HG02981 (cell line): Measurements from ENCODE around the gene CAMSAP1.

Experiments used
- ATAC-seq: cut with Tn5 transposase; IDR thresholded peaks from one replicate; pipeline ENCODE4 v1.9.1; 2021; ENCODE audit warnings: mild to moderate bottlenecking, moderate library complexity; ENCODE audit not compliant: unreplicated experiment

Gene CAMSAP1

DNA sequence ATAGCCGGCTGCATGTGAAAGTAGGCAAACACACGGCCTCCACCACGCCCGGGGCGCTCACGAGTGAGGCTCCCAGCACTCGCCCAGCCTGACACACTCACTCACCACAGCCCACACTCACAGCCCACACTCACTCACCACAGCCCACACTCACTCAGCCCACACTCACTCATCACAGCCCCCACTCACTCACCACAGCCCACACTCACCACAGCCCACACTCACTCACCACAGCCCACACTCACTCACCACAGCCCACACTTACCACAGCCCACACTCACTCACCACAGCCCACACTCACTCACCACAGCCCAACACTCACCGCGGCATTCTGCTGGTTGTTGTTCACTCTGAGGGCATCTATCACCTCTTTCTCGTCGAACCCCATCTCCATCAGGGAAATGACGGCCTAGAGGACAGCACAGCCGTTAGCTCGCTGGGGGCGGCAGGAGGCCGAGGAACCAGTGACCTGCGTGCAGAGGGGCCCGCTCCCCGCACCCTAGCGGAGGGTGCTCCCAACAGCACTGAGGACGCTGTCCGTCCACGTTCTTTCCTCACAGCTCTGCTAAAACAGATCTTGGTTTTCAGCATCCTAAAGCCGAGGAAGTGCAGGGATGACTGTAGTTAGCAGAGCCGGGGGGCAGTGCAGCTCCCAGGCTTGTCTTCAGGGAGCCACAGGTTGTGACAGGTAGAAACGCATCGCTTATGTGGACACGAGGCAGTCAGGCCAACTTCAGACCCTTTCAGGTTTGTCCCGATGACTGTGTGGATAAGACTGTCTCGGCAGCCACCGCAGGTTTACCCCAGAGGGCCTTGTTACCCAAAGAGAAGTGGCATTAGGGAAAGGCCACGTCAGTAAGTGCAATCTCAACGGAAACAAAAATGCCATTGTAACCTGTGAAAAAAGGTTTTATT is 32.3 kb upstream of the CAMSAP1 start:
- ATAC-seq: no peak

DNA sequence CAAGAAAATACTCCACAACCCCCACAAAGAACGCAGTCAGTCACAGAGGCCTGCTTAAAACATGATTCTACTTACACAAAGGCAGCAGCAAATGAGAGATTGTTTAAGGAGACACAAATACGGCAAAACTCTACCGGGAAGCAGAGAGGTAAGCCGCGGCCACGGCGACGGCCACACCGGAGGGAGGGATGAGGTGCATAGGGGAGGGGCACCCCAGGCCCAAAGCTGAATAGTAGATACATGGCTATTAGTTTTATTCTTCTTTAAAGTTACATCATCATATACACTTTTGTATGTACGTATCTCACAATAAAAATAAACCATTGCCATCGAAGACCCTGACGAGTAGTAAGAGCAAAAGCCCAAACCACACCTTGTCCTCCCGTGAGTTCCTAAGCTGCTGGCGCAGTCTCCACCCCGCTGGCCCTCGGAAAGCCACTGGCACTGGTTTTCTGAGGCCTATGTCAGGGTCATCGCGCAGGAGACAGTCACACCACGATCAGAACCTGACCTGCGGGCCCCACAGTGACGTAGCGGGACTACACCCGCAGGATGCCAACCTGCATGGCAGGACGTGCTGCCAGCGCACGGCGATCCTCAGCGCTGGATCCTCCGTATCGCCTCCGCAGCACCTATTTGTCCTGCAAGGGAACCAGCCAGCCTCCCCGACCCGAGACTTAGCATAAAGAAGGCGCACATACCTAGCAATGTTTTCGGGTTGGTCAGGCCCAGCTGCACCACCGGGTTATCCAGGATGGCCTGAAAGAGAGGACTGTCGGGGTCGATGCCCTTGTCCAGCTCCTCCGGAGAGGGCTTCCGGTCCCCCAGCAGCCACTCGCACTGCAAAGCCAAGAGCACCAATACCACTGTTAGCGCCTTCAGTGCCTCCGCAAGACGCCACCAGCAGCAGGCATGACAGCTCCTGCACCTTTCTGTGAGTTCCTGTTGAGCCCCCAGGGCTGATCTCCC is 30.5 kb upstream of the CAMSAP1 start:
- ATAC-seq: no peak

DNA sequence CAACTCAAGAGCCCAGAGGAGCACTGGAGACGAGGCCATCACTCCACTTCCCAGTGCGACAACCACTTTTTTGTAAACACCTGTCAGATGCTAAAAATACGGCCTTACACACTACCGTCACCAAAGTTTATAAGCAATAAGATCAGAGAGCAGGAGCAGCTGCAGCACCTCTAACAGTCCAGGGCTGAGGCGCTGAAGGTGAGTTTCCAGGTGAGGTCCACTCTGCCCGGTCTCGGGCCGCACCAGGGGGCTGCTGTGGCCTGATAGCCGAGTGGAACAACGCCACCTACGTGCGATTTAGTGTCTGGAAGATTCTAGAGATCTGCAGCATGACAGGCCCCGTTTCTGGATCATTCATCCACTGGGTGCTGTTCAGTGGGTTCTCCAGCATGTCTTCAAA is 25.8 kb upstream of the CAMSAP1 start:
- no peak for ATAC-seq

DNA sequence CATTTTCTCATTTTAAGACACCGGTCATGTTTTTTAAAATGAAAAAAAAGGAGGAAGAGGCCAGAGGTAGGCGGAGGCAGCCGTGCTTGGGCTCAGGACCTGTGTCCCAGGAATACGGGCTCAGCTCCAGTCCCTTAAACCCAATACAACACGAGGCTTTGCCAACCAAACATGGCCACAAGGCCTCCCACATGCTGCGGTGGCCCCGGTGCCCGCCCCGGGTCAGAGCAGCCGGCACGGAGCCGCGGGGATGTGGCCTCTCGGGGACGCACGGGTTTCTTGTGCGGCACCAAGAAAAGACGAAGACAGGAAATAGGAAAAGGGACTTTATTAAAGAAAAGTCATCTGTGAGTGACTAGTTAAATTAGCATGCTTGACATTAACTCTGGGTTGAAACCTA is 25.3 kb upstream of the CAMSAP1 start:
- ATAC-seq: no peak

DNA sequence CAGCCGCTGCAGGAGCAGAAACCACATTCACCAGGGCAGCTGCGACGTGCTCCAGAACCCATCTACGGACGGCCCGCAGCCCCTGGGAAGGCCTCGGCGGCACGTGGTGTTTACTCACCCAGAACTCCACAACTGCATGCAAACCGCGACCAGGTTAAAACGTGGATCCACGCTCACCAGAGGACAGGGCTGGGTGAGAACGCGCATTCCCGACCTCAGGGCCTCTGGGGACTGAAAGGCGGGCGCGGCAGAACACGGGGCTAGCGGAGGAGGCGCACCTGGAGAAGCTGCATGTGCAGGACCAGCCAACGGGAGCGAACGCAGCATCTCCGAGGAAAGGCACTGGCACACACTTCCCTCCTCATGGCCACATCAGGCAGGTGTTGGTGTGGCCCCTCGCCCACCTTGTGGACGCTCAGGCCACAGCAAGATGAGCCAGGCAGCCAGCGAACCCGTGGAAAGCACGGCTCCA is 24.0 kb upstream of the CAMSAP1 start:
- no peak for ATAC-seq

DNA sequence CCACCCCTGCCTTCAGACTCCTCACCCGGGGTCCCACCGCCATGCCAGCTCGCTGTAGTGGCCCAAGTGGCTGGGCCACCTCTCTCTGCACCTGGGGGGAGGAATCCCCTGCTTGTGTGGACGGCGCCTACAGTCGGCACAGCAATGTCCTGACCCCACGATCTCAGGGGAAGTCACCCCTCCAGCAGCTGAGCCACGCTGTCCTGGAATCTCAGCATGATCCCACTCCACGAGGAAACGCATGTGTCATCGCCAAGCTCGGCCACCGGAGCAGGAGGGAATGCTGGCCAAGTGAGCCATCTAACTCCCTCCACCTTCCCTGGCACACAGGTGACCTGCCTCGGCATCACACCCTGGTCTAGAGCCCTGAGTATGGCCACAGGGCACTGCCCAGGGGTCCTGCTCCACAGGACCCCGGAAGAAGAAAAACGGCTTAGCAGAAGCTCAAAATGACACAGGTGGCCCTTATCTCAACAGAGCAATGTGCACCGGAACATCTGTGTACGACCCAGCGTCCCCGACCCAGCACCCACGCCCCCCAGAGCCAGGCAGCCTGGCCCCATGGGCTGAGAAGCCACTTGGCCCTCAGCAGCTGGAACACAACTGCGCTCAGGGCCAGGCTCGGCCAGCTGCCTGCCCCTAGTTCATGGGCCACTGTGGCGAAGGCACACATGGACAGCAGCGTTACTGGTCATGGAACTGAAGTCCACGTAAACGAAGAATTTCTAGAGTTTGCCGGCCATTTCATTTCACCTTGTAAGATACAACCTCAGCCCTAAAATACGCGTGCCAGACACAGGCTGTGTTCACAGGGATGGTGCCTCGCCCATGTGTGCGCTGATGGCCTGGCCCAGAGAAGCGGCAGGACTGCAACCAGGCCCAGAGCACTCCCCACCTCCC is 23.4 kb upstream of the CAMSAP1 start:
- ATAC-seq: no peak

DNA sequence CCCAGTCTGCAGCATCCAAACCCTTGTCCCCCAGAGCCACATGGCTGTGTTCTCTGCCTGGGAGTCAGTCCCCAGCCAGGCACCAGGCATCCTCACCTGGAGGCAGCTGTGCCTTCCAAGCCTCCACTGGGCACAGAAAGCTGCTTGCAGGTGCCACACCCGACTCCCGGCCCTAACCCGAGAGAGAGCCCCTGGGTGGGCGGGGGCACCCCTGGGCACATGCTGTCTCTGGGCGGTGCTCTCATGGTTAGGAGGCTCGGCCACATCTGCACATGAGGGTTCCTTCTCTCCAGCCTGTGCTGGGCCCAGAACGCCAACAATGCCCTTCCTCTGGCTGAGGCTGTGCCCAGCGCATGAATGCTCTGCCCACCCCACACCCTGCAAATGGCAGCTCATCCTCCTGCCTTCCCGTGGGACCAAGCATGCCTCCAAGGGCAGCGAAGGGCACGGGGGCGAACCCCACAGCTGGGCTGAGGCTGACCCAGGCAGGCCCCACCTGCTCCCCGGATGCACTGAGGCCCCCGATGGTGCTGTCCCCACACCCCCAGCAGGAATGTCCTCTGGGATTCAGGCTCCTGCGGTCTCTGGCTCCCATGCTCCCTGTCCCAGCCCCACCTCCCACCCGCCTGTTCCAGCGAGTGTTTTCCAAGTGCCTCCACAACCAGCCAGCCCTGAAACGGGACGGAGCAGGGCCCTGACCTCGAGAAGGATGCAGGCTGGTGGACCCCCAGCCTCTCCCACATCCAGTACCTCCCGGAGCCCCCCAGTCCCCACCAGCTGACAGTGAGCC is 22.5 kb upstream of the CAMSAP1 start:
- ATAC-seq: no peak

DNA sequence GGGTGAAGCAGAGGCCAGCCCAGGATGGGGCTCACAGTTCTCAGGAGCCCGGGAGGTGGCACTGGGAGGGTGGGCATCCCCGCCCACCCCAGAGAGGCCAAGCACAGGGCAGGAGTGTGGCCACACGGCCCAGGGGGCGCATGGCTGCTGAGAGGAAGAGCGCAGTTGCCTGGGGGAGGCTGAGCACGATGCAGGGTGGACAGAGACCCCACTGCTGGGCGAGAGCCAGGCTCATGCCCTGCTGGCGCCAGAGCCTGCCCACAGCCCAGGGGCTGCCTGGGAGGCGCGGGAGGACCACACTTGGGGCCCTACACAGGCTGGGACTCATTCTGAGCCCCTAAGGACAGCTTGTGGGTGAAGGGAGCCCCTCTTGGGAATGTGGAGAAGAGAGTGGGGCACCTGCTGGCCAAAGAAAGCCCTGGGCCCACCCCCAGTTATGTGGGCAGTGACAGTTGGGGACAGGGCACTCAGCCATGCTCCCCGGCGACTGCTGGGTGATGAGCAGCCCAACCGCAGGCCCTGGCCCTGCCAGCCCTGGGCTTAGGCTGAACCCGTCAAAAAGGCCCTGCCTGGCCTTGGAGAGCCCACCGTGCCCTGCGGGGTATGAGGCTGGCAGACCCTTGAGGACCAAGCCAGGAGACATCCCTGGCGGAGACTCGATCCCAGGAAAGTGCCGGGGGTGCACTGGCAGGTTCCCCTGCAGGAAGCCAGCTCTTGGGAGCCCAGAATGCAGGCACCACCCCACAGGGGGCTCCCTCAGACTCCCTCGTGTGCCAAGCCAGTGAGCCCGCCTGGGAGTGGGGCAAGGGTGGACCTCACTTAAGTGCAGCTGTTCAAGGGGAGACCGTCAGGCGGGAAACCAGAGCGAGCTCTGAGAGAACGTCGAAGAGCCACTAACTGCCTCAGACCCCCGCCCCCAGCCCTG is 21.6 kb upstream of the CAMSAP1 start:
- no peak for ATAC-seq

DNA sequence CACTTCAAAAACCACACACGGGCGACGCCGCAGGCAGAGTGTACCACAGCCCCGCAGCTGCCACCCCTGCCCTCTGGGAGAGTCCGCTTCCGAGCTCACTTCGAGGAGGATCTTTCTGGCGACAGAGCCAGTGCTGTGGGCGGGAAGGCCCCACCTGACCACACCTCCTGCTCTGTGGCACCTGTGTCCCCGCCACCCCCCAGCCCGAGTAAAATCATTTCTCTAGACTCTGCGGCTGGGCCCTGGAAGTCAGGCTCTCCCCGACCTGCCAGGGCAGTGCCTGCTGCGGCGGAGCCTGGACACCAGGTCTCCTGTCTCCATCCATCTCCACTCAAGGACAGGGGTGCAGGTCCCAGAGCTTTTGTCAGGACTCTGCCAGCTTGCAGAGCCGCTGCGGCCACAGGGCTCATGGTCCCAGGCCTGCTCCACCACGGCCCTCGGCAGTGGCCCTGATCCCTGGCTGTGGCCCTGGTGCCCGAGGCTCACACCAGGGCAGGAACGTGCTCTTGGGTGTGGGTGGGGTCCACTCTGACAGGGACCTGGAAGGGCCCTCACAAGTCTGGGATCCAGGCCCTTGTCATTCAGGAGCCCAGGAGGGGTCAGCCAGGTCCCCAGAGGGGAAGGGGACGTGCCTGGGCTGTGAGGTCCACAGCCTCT is 20.9 kb upstream of the CAMSAP1 start:
- ATAC-seq: no peak

DNA sequence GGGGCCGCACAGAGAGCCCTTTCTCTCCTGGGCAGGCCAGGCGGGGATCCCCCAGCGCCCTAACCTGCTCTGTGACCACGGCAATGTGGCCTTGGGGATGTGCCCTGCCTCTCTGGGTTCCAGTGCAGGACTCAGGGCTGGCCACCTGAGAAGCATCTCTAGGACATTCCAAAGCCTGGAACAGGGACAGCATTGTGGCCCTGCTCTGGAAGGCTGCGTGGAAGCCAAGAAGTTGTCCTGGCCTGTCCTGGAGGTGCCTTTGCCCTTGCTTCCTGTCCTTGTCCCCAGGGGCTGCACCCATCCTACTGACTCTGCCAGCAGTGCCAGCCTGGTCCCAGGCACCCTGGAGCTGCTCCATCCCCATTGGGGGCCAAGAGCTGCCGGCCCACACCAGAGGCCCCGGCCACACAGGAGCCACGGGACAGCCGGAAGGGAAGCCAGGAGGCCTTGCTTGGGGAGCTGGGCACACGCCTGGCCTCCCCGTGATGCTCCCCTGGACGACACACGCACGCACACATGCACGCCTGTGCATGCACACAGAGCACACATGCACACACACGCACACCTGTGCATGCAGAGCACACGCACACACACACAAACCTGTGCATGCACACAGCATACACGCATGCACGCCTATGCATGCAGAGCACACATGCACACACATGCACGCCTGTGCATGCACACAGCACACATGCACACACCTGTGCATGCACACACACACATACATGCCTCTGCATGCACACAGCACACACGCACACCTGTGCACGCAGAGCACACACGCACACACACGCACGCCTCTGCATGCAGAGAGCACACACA is 20.1 kb upstream of the CAMSAP1 start:
- ATAC-seq: no peak

DNA sequence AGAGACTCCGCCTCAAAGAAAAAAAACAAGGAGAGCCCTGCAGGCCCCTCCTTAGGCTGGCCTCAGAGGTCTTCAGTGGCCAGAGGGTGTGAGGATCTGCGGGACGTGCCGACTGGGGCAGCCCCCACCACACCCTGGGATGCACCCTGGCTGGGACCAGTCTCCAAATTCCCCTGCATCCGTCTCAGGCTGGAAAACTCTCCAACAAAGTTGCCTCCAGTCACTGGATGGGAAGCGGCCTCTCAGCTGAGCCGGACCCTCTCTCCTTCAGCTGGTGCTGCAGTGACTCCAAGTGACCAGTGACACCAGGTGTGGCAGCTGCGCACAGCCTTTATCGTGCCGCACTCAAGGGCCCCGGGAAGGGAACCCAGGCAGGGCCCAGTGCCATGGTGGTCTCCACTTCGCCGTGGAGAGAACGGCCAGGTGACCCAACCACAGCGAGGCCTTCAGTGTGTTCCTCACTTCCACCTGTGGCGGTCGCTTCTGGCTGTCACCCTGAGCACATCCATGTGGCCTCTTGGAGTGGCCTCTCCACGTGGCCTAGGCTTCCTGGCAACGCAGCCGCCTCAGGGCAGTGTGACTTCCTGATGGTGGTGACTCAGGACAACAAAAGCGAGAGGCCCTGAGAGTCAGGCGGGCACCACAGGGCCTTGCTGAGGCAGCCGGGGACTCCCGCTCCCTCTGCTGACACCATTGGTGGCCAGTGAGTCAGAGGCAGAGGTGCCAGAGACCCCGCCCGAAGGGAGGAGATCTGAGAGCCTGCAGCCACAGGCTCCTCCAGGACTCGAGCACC is 19.3 kb upstream of the CAMSAP1 start:
- no peak for ATAC-seq

DNA sequence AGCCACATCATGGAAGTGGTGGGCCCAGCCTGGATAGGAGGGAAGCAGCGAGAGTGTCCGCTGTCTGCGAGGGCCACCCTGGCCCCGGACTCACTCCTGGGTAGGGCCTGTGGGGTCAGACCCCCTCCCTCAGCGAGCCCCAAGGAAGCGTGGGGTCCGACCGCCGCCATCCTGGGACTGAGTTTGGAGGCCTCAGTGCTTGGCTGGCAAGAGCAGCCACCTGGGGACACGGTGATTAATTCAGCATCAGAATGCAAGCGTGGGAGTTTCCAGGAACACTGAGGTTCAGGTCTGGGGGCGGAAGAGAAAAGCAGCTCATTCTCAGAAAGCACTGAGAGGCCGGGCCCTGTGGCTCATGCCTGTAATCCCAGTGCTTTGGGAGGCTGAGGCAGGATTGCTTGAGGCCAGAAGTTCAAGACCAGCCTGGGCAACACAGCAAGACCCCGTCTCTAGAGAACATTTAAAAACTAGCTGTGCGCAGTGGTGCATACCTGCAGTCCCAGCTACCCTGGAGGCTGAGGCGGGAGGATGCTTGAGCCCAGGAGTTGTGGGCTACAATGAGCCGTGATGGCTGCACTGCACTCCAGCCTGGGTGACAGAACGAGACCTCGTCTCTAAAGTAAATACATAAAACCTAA is 18.3 kb upstream of the CAMSAP1 start:
- no peak for ATAC-seq

DNA sequence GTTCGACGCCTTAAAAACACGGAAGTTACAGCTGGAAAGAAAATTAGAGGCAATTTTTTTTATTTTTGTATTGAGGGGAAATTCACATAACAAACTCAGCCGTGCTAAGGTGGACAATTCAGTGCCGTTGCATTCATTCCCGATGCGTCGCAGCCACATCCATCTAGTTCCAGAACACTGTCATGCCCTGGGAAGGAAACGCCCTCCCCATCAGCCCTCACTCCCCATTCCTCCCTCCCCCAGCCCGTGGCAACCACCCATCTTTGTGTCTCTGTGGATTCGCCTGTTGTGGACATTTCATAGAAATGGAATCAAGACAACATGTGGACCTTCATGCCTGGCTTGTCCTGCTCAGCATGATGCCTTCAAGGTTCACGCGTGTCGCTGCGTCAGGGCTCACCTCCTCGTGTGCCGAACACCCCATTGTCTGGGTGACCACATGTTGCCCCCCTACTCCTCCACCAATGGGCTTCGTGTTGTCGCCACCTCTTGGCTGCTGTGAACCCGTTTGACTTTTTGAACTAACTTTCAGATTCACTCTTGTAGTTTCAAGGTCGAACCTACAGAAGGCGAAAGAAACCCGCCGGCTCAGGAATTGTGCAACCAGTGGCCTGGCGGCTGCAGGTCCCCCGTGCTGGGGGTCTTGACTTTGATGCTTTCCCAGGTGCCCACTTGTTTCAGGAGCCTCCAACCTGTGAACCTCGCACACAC is 17.4 kb upstream of the CAMSAP1 start:
- ATAC-seq: no peak

DNA sequence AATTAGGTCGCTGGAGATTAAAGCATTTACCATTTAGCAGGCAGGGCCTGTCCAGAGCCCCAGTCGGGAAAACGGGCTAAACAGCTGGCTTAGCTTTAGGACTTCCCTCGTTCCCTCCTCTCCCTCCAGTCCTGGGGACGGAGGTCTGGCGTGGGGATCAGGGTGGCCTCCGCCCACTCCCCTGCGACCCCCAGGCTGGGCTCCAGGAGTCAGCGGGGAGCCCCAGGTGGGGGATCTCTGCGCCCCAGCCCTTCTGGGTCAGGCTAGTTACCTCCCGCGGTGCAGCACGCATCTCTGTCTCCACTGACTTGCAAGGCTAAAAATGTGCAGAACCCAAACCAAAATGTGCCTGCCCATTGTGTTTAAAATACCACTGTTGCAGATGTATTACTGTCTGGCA is 16.2 kb upstream of the CAMSAP1 start:
- ATAC-seq: no peak

DNA sequence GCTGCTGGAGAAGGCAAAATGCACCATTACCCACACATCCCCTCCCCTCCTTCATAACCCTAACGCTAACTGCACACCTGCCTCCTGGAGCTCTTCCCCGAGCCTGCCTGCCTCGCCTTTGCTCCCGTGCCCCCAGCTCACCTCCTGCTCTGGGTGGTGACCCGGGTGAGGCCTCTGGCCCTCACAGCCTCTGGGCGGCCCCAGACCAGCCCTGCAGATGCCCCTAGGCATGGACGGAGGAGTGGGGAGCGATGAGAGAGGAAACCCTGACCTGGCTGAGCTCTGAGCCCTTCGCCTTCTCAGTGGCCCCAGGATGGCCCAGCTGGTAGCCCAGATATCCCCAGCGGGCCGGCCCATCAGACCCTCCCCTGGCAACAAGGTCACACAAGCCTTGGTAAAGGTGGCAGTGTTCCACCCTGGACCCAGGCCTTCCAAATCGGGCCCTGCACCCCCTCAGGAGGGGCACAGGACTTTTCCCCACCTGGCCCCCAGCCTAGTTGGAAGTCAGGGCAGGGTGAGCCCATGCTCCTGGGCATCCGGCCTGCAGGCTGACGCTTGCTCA is 14.5 kb upstream of the CAMSAP1 start:
- no peak for ATAC-seq
